GM10266 (cell line): ENCODE measurements around the gene ZSCAN32.

Source experiments
- DNase-seq: peaks from one replicate; pipeline ENCODE4 v3.0.0; 2012; ENCODE audit errors: extremely low spot score
- TF ChIP-seq, protein P1 (sequence below): IDR thresholded peaks from 2 replicates; pipeline ENCODE4 v1.5.1; 2012; ENCODE audit warnings: mild to moderate bottlenecking, low read depth; ENCODE audit not compliant: control insufficient read depth, insufficient read depth; ENCODE audit errors: missing control alignments

ZSCAN32 gene

DNA sequence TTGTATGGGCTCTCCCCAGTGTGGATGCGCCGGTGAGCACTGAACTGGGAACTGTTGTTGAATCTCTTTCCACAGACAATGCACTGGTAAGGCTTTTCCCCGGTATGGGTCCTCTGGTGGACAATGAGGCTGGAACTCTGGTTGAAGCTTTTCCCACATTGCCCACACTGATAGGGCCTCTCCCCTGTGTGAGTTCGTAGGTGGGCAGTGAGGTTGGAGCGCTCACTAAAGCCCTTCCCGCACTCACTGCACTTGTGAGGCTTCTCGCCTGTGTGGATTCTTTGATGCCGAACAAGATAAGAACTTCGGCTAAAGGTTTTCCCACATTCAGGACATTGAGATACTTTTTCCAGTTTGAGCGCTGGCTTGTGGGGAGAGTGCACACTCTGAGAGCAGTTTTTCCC, 17.8 kb downstream of the ZSCAN32 start:
- TF ChIP-seq, protein P1, sequence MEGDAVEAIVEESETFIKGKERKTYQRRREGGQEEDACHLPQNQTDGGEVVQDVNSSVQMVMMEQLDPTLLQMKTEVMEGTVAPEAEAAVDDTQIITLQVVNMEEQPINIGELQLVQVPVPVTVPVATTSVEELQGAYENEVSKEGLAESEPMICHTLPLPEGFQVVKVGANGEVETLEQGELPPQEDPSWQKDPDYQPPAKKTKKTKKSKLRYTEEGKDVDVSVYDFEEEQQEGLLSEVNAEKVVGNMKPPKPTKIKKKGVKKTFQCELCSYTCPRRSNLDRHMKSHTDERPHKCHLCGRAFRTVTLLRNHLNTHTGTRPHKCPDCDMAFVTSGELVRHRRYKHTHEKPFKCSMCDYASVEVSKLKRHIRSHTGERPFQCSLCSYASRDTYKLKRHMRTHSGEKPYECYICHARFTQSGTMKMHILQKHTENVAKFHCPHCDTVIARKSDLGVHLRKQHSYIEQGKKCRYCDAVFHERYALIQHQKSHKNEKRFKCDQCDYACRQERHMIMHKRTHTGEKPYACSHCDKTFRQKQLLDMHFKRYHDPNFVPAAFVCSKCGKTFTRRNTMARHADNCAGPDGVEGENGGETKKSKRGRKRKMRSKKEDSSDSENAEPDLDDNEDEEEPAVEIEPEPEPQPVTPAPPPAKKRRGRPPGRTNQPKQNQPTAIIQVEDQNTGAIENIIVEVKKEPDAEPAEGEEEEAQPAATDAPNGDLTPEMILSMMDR, result no peak
- DNase-seq, result no peak

DNA sequence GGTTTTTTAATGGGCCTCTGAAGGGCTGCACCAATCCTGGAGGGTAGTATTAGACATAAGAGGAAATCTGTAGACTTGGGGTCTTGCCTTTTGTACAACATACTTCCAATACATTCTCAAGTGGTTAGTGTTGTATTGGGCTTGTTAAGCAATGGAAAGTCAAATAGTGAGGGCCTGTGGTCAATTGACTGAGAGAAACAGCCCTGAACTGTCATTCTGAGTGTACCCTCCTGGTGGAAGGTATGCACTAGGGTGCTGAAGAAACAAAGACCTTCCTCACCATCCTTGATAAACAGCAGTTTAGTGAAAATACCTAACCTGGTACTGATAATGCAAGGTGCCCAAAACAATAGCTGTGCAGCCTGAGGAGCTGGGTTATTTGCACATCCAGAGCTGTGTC, 22.9 kb downstream of the ZSCAN32 start:
- TF ChIP-seq, protein P1, result no peak
- DNase-seq, result no peak

DNA sequence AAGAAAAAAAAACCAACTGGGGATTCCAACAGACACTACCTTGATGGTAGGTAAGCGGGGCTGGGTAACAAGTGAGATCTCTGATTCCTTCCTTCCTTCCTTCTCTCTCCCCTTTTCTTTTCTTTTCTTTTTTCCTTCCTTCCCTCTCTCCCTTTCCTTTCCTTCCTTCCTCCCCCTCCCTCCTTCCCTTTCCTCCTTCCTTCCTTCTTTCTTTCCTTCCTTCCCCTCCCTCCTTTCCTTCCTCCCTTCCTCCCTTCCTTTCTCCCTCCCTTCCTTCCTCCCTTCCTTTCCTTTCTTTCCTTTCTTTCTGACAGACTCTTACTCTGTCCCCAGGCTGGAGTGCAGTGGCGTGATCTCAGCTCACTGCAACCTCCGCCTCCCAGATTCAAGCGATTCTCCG, 25.1 kb downstream of the ZSCAN32 start:
- TF ChIP-seq, protein P1, result no peak
- DNase-seq, result no peak

DNA sequence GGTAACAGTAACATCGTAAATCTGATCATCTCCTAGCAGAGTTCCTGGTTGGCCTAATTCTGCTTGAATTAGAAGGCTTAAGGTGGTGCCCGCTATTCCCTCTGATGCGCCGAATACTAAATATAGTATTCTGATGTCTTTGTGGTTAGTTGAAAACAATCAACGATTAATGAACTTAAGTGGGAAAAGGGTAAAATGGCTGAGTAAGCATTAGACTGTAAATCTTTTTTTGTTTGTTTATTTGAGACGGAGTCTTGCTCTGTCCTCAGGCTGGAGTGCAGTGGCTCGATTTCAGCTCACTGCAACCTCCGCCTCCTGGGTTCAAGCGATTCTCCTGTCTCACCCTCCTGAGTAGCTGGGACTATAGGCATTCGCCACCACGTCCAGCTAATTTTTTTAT, 31.7 kb downstream of the ZSCAN32 start:
- TF ChIP-seq, protein P1, result no peak

DNA sequence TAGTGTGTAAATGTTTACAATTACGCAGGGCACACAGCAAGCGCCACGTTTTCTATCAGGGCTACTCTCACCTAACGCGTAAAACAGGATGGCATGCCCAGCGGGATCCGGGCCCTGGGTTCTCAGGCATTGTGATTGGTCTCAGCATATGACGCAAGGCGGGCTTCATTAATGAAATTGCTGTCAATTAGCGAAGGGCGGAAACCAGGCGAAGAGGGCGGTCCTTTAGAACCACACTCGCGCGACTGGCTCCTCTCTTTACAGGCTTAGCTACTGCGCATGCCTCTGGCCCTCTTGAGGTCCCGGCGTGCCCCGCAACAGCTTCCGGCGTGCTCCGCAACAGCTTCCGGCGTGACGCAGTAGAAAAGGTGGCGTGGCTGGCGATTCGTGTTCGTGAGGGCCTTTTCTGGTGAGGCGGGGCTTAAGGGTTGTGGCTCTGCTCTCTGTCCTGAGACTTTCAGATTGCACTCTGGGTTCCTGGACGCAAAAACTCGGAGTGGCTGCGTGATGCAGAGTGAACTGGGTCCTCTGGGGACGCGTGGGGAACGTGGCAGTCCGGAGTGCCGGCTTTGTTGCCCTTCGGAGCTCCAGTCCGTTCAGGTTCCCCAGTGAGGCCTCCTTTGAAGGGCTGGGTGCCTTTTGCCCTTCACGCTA, 35.9 kb downstream of the ZSCAN32 start:
- TF ChIP-seq, protein P1, result no peak
- DNase-seq, result peak; percentile 58

More for the DNA sequence above, 31.7 kb downstream of the ZSCAN32 start:
- DNase-seq, result no peak

DNA sequence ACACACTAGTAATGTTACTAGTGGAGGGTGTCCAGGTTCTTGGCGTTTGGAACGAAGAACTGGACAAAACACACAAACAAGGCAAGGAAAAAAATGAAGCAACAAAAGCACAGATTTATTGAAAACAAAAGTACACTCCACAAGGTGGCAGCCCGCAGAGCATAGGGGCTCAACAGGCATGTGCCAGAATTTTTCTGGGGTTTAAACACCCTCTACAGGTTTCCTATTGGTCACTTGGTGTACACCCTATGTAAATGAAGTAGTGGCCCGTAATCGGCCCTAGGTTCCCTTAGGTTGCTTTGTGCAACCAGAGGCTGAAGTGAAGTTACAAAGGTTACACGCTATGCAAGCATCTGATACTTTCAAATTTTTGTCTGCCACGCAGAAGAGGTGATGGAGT, 37.0 kb downstream of the ZSCAN32 start:
- TF ChIP-seq, protein P1, result no peak
- no peak for DNase-seq

DNA sequence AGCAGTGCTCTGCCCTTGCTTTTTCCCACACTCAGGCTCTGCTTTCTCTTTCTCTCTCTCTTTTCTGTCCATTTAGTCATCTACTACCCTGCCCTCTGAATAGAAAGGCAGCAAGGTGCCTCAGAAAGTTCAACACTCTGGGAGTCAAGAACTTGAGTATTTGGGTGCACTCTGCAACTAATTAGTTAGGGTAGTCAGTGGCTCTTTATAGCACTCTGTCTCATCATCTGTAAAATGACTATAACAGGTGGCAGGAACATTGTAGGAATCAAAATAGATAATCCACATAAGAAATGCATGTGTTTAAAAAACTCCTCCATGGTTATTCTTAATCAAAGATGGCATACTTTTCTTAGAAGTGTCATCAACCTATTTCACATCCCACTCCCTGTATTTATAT, 37.9 kb downstream of the ZSCAN32 start:
- DNase-seq, result no peak
- TF ChIP-seq, protein P1, result no peak
